Fibroblast of villous mesenchyme (primary cell): ENCODE measurements around the gene SUN3. TPM values are rescaled to one million over a fixed set of nuclear protein-coding genes. Genes with fewer than 3 reads are reported as not detected.

Experiments
- DNase-seq: peaks from one replicate; pipeline ENCODE4 v3.0.0-alpha.2; 2010; ENCODE audit warnings: low read depth
- H3K4me3 ChIP-seq: 2 replicates; pipeline ENCODE4 v1.5.1; 2011; ENCODE audit warnings: low read depth, mild to moderate bottlenecking, low read length
- total RNA-seq: library from RNA; depleted of rRNA; stranded (reverse); fragments of >200 nt; gene quantifications from 2 replicates; pipeline ENCODE4 v1.2.3, GENCODE V29; 2012
- TF ChIP-seq, protein P1 (sequence below): IDR thresholded peaks from 2 replicates; pipeline ENCODE4 v1.5.1; 2012; ENCODE audit warnings: low read depth, mild to moderate bottlenecking, low read length; ENCODE audit not compliant: insufficient read depth

SUN3 gene
- total RNA-seq, 1 donor: not detected

- peak within 1 kb of the TSS; percentile 66 for H3K4me3 ChIP-seq
- DNase-seq: peak; percentile 86
- TF ChIP-seq, protein P1, sequence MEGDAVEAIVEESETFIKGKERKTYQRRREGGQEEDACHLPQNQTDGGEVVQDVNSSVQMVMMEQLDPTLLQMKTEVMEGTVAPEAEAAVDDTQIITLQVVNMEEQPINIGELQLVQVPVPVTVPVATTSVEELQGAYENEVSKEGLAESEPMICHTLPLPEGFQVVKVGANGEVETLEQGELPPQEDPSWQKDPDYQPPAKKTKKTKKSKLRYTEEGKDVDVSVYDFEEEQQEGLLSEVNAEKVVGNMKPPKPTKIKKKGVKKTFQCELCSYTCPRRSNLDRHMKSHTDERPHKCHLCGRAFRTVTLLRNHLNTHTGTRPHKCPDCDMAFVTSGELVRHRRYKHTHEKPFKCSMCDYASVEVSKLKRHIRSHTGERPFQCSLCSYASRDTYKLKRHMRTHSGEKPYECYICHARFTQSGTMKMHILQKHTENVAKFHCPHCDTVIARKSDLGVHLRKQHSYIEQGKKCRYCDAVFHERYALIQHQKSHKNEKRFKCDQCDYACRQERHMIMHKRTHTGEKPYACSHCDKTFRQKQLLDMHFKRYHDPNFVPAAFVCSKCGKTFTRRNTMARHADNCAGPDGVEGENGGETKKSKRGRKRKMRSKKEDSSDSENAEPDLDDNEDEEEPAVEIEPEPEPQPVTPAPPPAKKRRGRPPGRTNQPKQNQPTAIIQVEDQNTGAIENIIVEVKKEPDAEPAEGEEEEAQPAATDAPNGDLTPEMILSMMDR: no peak
Observed at GRCh38 chr7:48035301-48035966, 6.5 kb upstream of the SUN3 start, which contains the start of gene C7orf57. Gene C7orf57, plus strand, starts transcription at chr7:48035543. Its CDS starts 766 bp downstream, at chr7:48036309.

DNA sequence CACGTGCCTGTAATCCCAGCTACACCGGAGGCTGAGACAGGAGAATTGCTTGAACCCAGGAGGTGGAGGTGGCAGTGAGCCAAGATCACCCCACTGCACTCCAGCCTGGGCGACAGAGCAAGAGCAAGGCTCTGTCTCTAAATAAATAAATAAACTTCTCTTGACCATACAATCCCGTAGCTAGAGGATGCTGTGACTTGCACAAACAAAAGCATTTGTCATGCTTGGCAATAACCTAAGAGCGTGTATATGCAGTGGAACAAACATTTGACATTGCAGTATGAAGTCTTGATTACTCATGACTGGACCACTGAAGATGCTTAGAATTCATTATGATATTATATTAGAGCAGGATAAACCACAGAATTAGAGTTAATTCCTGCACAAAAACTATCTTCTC is 5.0 kb upstream of the SUN3 start:
- no peak for DNase-seq
- H3K4me3 ChIP-seq: no peak overlapping the region
- TF ChIP-seq, protein P1: no peak

DNA sequence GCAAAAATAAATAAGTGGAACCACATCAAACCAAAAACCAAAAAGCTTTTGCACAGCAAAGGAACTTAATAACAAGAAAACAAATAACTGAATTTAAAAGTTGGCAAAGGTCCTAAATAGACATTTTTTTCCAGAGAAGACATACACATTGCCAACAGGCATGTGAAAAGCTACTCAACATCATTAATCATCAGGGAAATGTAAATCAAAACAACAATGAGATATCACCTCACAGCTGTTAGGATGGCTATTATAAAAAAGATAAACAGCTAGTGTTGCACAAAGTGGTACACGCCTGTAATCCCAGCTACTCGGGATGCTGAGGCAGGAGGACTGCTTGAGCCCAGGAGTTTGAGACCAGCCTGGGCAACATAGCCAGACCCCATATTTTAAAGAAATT is 2.2 kb upstream of the SUN3 start:
- TF ChIP-seq, protein P1: no peak
- peak; percentile 59 for DNase-seq
- H3K4me3 ChIP-seq: no peak overlapping the region

DNA sequence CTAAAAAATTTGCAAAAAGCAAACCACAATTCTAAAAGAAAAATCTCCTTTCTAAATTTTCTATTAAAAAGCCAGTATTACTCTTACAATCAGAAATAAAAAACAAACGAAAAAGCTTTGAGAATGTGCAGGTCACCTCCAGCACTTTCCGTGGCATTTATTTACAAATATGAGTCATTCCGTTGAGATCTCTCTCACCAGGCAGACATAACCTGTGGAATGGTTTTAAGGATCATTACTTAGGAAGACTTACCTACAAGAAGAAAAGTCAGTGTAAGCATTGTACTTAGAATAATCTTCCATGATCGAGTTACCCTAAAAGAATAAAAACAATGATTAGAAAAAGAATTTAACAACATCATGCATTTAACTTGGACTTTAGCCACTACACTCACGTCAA is 3.3 kb downstream of the SUN3 start:
- DNase-seq: peak; percentile 71
- no peak overlapping the region for H3K4me3 ChIP-seq
- TF ChIP-seq, protein P1: no peak

GRCh38 chr7:48017674-48018073 is 11.2 kb downstream of the SUN3 start:
- no peak for DNase-seq
- H3K4me3 ChIP-seq: no peak overlapping the region
- TF ChIP-seq, protein P1: no peak

DNA sequence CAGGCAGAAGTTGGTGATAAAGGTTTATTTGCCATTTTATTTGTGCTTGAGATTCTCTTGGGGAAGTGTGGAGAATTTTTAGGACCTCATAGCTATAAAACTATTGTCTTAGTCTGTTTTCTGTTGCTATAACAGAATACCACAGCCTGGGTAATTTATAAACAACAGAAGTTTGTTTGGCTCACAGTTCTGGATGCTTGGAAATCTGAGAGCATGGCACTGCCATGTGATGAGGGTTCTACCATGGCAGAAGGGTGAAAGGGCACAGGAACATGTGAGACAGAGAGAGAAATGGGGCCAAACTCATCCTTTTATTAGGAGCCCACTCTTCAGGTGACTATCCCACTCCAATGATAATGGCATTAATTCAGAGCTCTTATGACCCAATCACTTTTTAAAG is 12.3 kb downstream of the SUN3 start:
- DNase-seq: no peak
- TF ChIP-seq, protein P1: no peak
- H3K4me3 ChIP-seq: no peak overlapping the region

- DNase-seq: peak; percentile 66
- TF ChIP-seq, protein P1: no peak
- no peak overlapping the region for H3K4me3 ChIP-seq
Observed at GRCh38 chr7:48011951-48012350, 17.0 kb downstream of the SUN3 start.
